ENCODE measurements around the gene AKAP7.
"Not testable (repeated sequence)": the region's sequence is repeated elsewhere in the genome, so short reads cannot be mapped to it uniquely, and the experiment has no call there.

AKAP7 gene

DNA sequence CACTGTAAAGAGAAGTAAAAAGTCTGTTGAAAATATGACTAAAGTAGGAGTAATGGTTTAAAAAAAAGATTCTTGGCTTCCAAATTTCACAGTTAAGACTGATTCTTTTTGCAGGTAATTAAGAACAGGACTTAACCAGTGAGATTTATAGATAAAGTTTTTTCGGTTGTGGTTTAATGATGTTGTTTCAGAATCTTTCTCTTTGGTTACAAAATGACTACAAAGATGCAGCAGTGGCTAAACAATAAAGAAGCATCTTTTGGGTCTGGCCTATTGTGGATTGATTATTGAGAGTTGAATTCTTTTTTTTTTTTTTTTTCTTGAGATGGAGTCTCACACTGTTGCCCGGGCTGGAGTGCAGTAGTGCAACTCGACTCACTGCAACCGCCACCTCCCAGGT is 109.7 kb downstream of the AKAP7 start:
- Mint-ChIP-seq H3K4me1 (peaks cover 3% of the 10 kb centered on the region), H3K9me3 (no peaks in the 10 kb centered on the region), H3K4me3 (no peak overlapping the region), H3K36me3 (no peaks in the 10 kb centered on the region), H3K27me3 (no peaks in the 10 kb centered on the region), H3K27ac (no peak overlapping the region)
- ATAC-seq = no peak

DNA sequence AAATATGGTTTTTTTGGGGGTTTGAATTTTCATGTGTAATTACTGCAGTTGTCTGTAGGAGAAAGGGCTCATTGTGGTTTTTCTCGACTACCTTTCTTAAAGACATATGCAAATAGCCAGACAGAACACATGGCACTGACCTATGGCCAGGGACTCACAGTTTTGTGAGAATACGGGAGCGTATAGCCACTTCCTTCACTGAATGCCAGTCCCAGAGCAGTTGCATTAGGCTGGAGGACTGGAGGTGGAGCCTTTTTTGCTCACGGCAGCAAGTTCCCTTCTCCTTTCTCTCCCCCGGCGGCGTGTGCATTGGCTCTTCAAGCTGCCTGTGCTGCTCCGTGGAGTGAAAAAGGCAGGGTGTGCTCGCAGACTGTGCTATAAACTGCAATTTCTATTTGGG is 114.9 kb downstream of the AKAP7 start:
- Mint-ChIP-seq H3K4me3 (peak overlapping the region; percentile 64), H3K36me3 (no peaks in the 10 kb centered on the region), H3K9me3 (no peaks in the 10 kb centered on the region), H3K4me1 (peaks cover 14% of the 10 kb centered on the region), H3K27me3 (no peaks in the 10 kb centered on the region), H3K27ac (no peak overlapping the region)
- ATAC-seq = peak; percentile 86

DNA sequence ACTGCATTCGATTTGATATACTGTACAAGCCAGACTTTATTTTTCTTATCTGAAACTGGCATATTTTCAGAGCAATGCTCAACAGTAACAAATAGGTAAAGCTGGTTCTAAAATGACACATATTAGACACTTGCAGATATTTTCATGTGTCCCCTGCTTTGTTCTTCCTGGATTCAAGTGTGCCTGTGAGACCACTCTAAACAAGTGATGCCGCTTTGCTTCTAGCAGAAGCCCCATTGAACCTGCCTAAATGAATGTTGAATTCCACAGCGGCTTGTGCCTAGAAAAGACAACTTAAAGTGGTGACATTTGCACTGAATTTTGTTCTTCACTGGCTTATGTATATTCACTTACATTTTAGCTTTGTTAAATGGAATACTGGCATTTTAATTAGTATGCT is 115.7 kb downstream of the AKAP7 start:
- H3K27ac Mint-ChIP-seq = no peak overlapping the region
- H3K27me3 Mint-ChIP-seq = no peaks in the 10 kb centered on the region
- peak overlapping the region; percentile 64 for H3K4me3 Mint-ChIP-seq
- H3K36me3 Mint-ChIP-seq = no peaks in the 10 kb centered on the region
- H3K4me1 Mint-ChIP-seq = peaks cover 14% of the 10 kb centered on the region
- ATAC-seq = no peak
- no peaks in the 10 kb centered on the region for H3K9me3 Mint-ChIP-seq

DNA sequence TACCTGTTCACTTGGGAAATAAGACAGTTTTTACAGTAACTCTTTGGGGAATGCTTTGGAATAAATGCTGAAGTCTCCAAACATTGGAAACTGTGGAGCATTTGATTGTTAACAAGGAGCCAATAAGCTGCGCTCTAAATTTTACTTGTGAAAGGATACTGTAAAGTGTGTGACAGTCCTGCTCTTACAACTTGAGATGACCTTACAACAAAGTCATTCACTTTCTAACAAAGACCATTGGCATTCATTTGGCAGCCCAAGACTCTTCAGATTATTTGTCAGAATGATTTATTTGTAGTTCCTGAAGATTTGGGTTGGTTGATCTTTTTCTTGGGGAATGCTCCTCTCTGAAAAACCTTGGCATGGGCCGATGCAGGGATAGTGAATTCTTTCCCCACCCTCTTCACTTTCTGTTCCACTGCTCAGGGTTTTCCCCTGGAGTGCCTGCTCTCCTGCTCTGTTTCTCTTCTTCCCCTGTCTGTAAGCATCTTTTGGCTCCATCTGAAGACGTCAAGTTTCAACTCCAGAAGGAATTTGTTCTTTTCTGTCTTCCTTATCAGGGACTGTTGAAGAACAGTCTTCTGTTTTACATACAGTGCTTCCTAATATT is 116.4 kb downstream of the AKAP7 start:
- no peak for ATAC-seq
- Mint-ChIP-seq H3K36me3 (no peaks in the 10 kb centered on the region), H3K4me3 (no peak overlapping the region), H3K27ac (no peak overlapping the region), H3K4me1 (peaks cover 14% of the 10 kb centered on the region), H3K9me3 (no peaks in the 10 kb centered on the region), H3K27me3 (no peaks in the 10 kb centered on the region)

DNA sequence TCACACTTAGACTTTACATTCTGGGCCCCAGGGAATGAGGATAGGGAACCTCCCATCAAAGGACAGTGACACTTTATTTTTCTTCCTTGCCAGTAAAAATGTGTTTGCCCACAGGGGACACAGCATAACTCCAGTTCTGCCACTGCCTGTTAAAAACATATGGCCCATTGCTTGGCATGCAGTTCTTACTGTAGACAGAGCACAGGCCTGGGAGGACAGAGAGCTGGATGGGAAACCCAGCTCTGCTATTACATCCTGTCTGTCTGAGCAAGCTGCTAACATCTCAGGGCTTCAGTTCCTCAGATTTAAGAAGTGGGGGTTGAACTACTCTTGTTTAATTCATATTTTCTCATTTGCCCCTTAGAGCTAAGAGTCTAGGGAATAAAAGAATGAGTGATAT is 120.2 kb downstream of the AKAP7 start:
- H3K27ac Mint-ChIP-seq = no peak overlapping the region
- no peak overlapping the region for H3K4me3 Mint-ChIP-seq
- no peak for ATAC-seq
- peaks cover 3% of the 10 kb centered on the region for H3K9me3 Mint-ChIP-seq
- no peaks in the 10 kb centered on the region for H3K27me3 Mint-ChIP-seq
- H3K4me1 Mint-ChIP-seq = peaks cover 6% of the 10 kb centered on the region
- H3K36me3 Mint-ChIP-seq = peaks cover 5% of the 10 kb centered on the region

DNA sequence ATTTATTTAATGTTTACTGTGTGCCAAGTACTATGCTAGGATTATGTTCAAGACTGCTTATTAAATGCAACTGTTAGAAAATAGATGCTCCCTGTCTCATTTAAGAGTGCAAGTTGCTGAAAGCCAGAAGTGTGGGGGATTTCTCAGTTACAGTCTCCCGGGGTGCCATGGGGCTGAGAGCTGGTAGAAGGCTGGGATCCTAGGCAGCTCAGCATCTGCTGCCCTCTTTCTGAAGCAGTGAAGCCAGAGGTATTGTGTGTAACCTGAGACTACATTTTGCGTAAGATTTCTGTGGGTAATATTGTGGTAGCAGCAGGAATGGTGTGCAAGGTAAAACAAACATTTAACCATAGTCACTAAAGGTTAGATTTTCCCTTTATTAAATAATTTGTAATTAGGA is 120.6 kb downstream of the AKAP7 start:
- H3K27ac Mint-ChIP-seq = no peak overlapping the region
- H3K4me3 Mint-ChIP-seq = no peak overlapping the region
- ATAC-seq = no peak

DNA sequence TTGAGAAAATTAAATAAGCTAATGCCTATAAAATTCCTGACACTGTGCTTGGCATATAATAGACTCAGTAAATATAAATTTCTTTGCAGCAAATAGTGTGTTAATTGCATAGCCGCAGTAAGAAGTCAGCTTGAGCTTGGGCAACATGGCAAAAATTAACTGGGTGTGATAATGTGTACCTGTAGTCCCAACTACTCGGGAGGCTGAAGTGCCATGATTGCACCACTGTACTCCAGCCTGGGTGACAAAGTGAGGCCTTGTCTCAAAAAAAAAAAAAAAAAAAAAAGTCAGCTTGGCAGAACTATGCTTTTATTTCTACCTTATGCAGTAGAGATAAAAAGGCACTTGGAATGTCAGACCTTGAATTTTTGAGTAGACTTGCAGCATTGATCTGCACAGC is 121.8 kb downstream of the AKAP7 start:
- H3K36me3 Mint-ChIP-seq = peaks cover 5% of the 10 kb centered on the region
- H3K27ac Mint-ChIP-seq = no peak overlapping the region
- peaks cover 3% of the 10 kb centered on the region for H3K9me3 Mint-ChIP-seq
- H3K27me3 Mint-ChIP-seq = no peaks in the 10 kb centered on the region
- no peaks in the 10 kb centered on the region for H3K4me1 Mint-ChIP-seq
- no peak overlapping the region for H3K4me3 Mint-ChIP-seq
- no peak for ATAC-seq

More for the DNA sequence above, 120.6 kb downstream of the AKAP7 start:
- H3K27me3 Mint-ChIP-seq = no peaks in the 10 kb centered on the region
- H3K36me3 Mint-ChIP-seq = peaks cover 5% of the 10 kb centered on the region
- H3K4me1 Mint-ChIP-seq = peaks cover 2% of the 10 kb centered on the region
- peaks cover 3% of the 10 kb centered on the region for H3K9me3 Mint-ChIP-seq

DNA sequence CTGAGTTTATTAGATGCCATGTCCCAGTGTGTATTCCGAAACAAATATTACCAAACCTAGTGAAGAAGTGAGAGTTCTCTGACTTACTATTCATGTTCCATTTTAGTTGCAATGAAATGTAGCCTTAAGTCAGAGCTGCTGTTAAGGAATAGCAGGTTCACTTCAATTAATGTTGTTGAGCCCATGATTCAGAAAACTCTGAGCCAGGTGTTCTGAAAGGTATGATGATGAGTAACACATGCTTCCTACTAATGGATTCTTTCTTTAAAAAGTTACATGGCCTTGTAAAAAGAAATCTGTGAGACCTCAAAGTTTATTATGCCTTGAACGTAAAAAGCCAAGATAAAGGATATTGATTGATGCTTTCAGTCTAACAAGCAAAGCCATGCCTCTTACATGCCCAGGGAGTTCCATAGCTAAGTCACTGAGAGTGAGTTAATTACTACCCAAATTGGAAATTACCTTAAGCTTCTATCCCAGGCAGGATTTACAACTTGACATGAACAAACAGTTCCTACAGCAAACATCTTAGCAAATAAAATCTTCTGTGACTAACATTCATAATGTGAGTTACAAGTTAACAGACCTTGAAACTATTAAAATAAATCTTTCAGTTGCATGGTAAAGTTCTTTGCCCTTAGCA is 122.9 kb downstream of the AKAP7 start:
- Mint-ChIP-seq H3K9me3 (peaks cover 3% of the 10 kb centered on the region), H3K27ac (no peak overlapping the region), H3K4me1 (no peaks in the 10 kb centered on the region), H3K27me3 (no peaks in the 10 kb centered on the region), H3K36me3 (peaks cover 5% of the 10 kb centered on the region), H3K4me3 (no peak overlapping the region)
- no peak for ATAC-seq

DNA sequence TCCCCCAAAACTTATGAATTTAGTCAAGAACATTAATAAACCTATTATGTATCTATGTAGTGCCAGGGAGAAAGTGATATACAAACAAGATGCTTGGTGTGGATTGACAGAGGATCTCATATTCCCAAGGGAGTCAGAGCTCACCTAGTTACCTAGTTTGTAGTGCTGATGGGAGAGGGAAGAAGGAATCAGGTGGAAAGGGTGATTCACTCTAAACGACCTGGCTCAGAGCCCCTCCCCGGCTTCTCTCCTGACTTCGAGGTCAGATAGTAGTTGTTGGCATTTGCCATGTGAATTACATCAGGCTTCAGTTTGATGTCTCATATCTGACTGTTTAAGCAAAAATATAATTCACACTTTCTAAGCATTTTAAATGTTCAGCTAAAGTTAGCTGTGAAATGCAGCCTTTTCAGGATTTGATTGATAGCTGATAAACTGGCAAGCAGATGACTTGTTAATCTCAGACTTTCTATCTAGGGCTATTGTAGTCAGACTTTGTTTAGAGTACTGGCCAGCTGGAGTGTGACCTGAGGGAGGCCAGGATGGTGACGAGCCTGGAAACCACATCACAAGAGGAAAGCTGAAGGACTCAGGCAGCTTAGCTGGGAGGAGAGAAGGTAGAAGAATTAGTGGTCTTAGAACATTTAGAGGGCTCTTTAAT is 123.7 kb downstream of the AKAP7 start:
- peaks cover 5% of the 10 kb centered on the region for H3K36me3 Mint-ChIP-seq
- no peak overlapping the region for H3K4me3 Mint-ChIP-seq
- no peaks in the 10 kb centered on the region for H3K4me1 Mint-ChIP-seq
- no peaks in the 10 kb centered on the region for H3K27me3 Mint-ChIP-seq
- H3K9me3 Mint-ChIP-seq = peaks cover 3% of the 10 kb centered on the region
- ATAC-seq = no peak
- H3K27ac Mint-ChIP-seq = no peak overlapping the region

DNA sequence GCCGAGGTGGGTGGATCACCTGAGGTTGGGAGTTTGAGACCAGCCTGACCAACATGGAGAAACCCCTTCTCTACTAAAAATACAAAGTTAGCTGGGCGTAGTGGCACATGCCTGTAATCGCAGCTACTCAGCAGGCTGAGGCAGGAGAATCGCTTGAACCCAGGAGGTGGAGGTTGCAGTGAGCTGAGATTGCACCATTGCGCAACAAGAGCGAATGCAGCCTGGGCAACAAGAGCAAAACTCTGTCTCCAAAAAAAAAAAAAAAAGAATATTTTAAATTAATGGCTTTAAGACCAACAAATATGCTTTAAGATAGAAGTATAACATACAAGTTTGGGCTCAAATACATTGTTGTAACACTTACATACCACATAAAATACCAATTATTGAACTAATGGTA is 125.7 kb downstream of the AKAP7 start:
- H3K9me3 Mint-ChIP-seq, ATAC-seq, H3K27ac Mint-ChIP-seq, H3K4me3 Mint-ChIP-seq, H3K27me3 Mint-ChIP-seq, H3K4me1 Mint-ChIP-seq: not testable (repeated sequence)
- H3K36me3 Mint-ChIP-seq = peaks cover 10% of the 10 kb centered on the region

DNA sequence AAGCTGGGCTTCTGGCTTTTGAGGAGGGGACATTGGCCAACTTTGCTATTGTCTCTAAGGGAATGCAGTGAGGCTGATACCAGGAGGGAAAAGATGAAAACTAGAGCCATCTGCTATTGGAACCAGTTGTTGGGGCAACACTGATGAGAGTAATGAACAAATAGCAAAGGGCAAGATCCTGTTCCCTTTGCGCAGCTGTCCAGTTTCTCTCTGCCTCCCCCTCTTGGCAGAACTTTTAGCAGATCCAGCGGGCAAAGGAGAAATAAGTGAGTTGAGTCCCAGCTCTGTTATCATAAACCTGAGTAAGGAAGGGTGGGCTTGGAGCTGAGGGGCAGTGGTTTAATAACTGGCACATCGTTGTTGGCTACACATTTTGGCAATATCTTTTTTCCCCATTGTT is 126.8 kb downstream of the AKAP7 start:
- Mint-ChIP-seq H3K27ac (no peak overlapping the region), H3K9me3 (peaks cover 3% of the 10 kb centered on the region)

DNA sequence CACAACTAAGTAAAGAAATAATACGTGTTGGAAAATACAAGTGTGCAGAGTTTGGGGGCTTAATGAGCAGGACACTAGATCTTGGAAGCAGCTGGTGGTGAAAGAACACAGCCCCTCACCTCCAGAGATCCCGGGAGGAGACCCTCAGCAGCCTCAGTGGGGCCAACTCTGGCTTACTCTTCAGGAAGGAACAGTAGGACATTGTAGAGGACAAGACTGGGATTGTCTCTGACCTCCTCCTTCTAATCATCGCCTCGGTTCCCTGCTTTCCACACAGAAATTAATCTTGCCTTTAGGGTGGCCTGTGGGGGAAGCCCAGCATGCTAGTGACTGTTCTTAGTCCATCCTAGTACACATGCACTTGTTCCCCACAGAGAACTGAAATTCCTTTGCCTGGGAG is 130.7 kb downstream of the AKAP7 start:
- H3K36me3 Mint-ChIP-seq = peaks cover 11% of the 10 kb centered on the region
- no peak for ATAC-seq
- no peak overlapping the region for H3K4me3 Mint-ChIP-seq
- no peaks in the 10 kb centered on the region for H3K27me3 Mint-ChIP-seq
- H3K9me3 Mint-ChIP-seq = no peaks in the 10 kb centered on the region
- H3K27ac Mint-ChIP-seq = no peak overlapping the region
- H3K4me1 Mint-ChIP-seq = no peaks in the 10 kb centered on the region

More for the DNA sequence above, 126.8 kb downstream of the AKAP7 start:
- Mint-ChIP-seq H3K27me3 (no peaks in the 10 kb centered on the region), H3K4me3 (no peak overlapping the region), H3K4me1 (no peaks in the 10 kb centered on the region), H3K36me3 (peaks cover 10% of the 10 kb centered on the region)
- no peak for ATAC-seq

DNA sequence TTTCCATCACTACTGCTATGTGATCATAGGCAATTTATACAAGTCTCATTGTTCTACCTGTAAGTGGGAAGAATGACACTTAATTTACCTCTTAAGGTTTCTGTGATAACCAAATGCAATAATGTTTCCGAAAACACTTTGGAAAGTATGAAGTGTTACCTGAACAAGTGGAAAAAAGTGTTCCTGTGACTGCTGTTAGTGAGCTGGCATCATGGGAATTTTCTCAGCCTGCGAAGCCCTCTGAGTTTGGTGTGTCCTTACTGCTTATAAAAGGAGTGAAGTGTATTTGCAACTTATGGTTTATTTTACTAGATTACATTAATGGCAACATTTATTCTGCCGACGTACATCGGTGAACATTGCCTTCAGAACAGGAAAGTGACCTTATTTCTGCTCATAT is 133.0 kb downstream of the AKAP7 start:
- no peak overlapping the region for H3K4me3 Mint-ChIP-seq
- ATAC-seq = no peak
- no peaks in the 10 kb centered on the region for H3K27me3 Mint-ChIP-seq
- H3K36me3 Mint-ChIP-seq = peaks cover 17% of the 10 kb centered on the region
- no peak overlapping the region for H3K27ac Mint-ChIP-seq
- no peaks in the 10 kb centered on the region for H3K4me1 Mint-ChIP-seq
- no peaks in the 10 kb centered on the region for H3K9me3 Mint-ChIP-seq

DNA sequence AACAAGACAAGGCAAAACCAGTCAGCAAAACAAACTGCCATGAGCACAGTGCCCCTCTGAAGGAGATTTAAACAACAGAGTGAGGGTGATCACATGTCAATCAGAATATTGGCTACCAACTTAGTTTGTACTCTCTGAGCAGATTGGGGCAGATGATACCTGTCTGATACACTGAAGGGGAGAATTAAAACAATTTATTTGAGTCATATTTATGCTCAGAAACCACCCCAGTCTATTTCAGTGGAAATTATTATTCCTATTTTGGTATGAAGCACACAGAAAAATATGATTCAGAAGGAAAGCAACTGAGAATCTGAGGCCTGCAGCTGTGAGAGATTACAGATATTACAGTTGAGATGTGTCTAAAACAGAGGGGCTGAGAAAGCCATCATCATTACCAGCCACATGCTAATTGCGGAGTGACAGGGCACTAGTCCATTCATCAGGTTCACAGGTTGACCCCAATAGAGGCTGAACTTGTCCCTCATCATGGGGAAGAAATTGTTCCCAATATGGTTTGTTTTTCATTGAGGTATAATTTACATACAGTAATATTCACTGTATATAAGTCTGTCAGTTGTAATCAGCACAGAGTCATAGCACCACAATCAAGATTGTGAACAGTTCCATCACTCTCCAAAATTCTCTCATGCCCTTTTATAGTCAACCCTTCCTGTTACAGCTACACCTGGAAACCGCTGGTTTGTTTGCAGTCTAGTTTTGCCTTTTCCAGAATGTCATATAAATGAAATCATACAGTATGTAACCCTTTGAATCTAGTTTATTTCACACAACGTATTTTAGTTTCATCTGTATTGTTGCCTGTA is 134.5 kb downstream of the AKAP7 start:
- Mint-ChIP-seq H3K4me3 (no peak overlapping the region), H3K27me3 (no peaks in the 10 kb centered on the region), H3K4me1 (no peaks in the 10 kb centered on the region), H3K36me3 (peaks cover 22% of the 10 kb centered on the region), H3K9me3 (no peaks in the 10 kb centered on the region), H3K27ac (no peak overlapping the region)
- no peak for ATAC-seq

DNA sequence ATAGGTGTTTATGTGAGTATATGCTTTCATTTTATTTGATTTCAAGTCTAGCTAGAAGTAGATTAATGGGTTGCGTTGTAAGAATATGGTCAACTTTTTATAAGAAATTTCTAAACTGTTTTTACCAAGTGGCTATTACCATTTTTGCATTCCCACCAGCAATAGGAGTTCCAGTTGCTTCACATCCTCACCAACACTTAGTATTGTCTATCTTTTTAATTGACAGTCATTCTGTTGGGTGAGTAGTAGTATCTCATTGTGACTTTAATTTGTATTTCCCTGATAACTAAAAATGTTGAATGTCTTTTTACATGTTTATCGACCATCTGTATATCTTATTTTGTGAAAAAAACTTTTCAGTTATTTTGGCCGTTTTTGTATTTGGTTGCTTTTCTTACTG is 135.3 kb downstream of the AKAP7 start:
- peaks cover 22% of the 10 kb centered on the region for H3K36me3 Mint-ChIP-seq
- no peaks in the 10 kb centered on the region for H3K27me3 Mint-ChIP-seq
- no peaks in the 10 kb centered on the region for H3K4me1 Mint-ChIP-seq
- no peaks in the 10 kb centered on the region for H3K9me3 Mint-ChIP-seq
- no peak overlapping the region for H3K4me3 Mint-ChIP-seq
- ATAC-seq = no peak
- H3K27ac Mint-ChIP-seq = no peak overlapping the region

Data from stimulated activated memory B cell treated with anti-CD40 and anti-IgM and Interleukin-4, amounts not matched to agents 10 μg/mL and 1 μg/mL and 100 μg/mL, for 72 hours (primary cell).